ENCODE results near the gene TPM3. TPM values are rescaled to one million over a fixed set of nuclear protein-coding genes. Genes with fewer than 3 reads are reported as not detected.

The TPM3 gene
- total and polyA plus RNA-seq, 12 donors = 104 to 465 (median 269) TPM

MicroRNA genes within 50 kb of the gene (microRNA counts, 767-probe panel; counts per million panel counts)
- 0 counts per million in 2 donors for microRNA hsa-miR-190b

Small RNA genes within 50 kb of the gene (microRNA-seq; reads per million reads assigned to microRNA genes)
- gene MIR190B = 8.0 to 19.2 (median 9.9) reads per million in 3 donors

Small RNA genes within 50 kb of the gene (small RNA-seq; reads per million reads assigned to genes)
- 0.12 to 0.58 reads per million in 2 donors for gene MIR190B

Other genes starting within 250 kb of the TPM3 start
- 10 to 100 TPM in 8 of 9 donors, 1 to 10 TPM in 1; 8.9 to 72.5 (median 34.6) TPM for gene DENND4B, start 245.4 kb downstream of the TPM3 start, total RNA-seq
- 100 to 1,000 TPM in 1 of 3 donors, 10 to 100 TPM in 2; 14.4 to 110 (median 63.7) TPM for gene DENND4B, start 245.4 kb downstream of the TPM3 start, polyA plus RNA-seq
- gene CRTC2, start 233.5 kb downstream of the TPM3 start, total RNA-seq = 10 to 100 TPM in 8 of 9 donors, 1 to 10 TPM in 1; 8.4 to 53.6 (median 31.7) TPM
- gene CRTC2, start 233.5 kb downstream of the TPM3 start, polyA plus RNA-seq = 100 to 1,000 TPM in 1 of 3 donors, 10 to 100 TPM in 2; 27.1 to 138 (median 75.0) TPM
- gene SLC39A1, start 228.6 kb downstream of the TPM3 start, total RNA-seq = 100 to 1,000 TPM in 8 of 9 donors, 10 to 100 TPM in 1; 96.5 to 173 (median 115) TPM
- 10 to 100 TPM; 29.1 to 85.1 (median 63.9) TPM for gene SLC39A1, start 228.6 kb downstream of the TPM3 start, polyA plus RNA-seq
- 10 to 100 TPM in 8 of 9 donors, 1 to 10 TPM in 1; 5.1 to 16.7 (median 15.1) TPM for gene CREB3L4, start 224.2 kb downstream of the TPM3 start, total RNA-seq
- 10 to 100 TPM in 2 of 3 donors, 1 to 10 TPM in 1; 6.3 to 21.8 (median 19.0) TPM for gene CREB3L4, start 224.2 kb downstream of the TPM3 start, polyA plus RNA-seq
- 100 to 1,000 TPM; 103 to 327 (median 141) TPM for gene JTB, start 214.4 kb downstream of the TPM3 start, total RNA-seq
- 100 to 1,000 TPM in 2 of 3 donors, 10 to 100 TPM in 1; 68.3 to 144 (median 140) TPM for gene JTB, start 214.4 kb downstream of the TPM3 start, polyA plus RNA-seq
- gene RAB13, start 205.8 kb downstream of the TPM3 start, total RNA-seq = 100 to 1,000 TPM in 4 of 9 donors, 10 to 100 TPM in 5; 22.9 to 165 (median 86.7) TPM
- 100 to 1,000 TPM; 152 to 328 (median 275) TPM for gene RAB13, start 205.8 kb downstream of the TPM3 start, polyA plus RNA-seq
- 1,000 to 10,000 TPM in 8 of 9 donors, 100 to 1,000 TPM in 1; 943 to 3,069 (median 1,594) TPM for gene RPS27, start 201.3 kb downstream of the TPM3 start, total RNA-seq
- gene RPS27, start 201.3 kb downstream of the TPM3 start, polyA plus RNA-seq = 1,000 to 10,000 TPM; 3,330 to 6,436 (median 4,487) TPM
- gene NUP210L, start 37.0 kb downstream of the TPM3 start, total RNA-seq = under 1 TPM in 4 of 9 donors, not detected in 5; 0.04 to 0.07 (median 0.06) TPM
- gene NUP210L, start 37.0 kb downstream of the TPM3 start, polyA plus RNA-seq = under 1 TPM in 1 of 3 donors, not detected in 2; 0.03 TPM
- not detected for gene CFAP141, start 14.2 kb upstream of the TPM3 start, total RNA-seq
- gene CFAP141, start 14.2 kb upstream of the TPM3 start, polyA plus RNA-seq = under 1 TPM in 1 of 3 donors, not detected in 2; 0.51 TPM
- 100 to 1,000 TPM in 4 of 9 donors, 10 to 100 TPM in 5; 51.0 to 152 (median 78.7) TPM for gene UBAP2L, start 28.9 kb upstream of the TPM3 start, total RNA-seq
- gene UBAP2L, start 28.9 kb upstream of the TPM3 start, polyA plus RNA-seq = 100 to 1,000 TPM in 2 of 3 donors, 10 to 100 TPM in 1; 88.9 to 185 (median 101) TPM
- gene HAX1, start 80.5 kb upstream of the TPM3 start, total RNA-seq = 100 to 1,000 TPM in 3 of 9 donors, 10 to 100 TPM in 6; 80.7 to 121 (median 98.1) TPM
- gene HAX1, start 80.5 kb upstream of the TPM3 start, polyA plus RNA-seq = 100 to 1,000 TPM; 180 to 243 (median 182) TPM
- gene AQP10, start 129.0 kb upstream of the TPM3 start, total RNA-seq = under 1 TPM in 1 of 9 donors, not detected in 8; 0.06 TPM
- gene AQP10, start 129.0 kb upstream of the TPM3 start, polyA plus RNA-seq = not detected
- 10 to 100 TPM; 17.1 to 80.8 (median 26.1) TPM for gene ATP8B2, start 133.4 kb upstream of the TPM3 start, total RNA-seq
- gene ATP8B2, start 133.4 kb upstream of the TPM3 start, polyA plus RNA-seq = 10 to 100 TPM in 2 of 3 donors, 1 to 10 TPM in 1; 9.9 to 15.4 (median 11.6) TPM
- 10 to 100 TPM in 8 of 9 donors, 1 to 10 TPM in 1; 6.5 to 43.0 (median 23.2) TPM for gene IL6R, start 213.2 kb upstream of the TPM3 start, total RNA-seq
- 1 to 10 TPM; 4.4 to 5.4 (median 5.3) TPM for gene IL6R, start 213.2 kb upstream of the TPM3 start, polyA plus RNA-seq

All from adrenal gland (tissue), 12 donors.